ENCODE data around the gene TRNAU1AP. TPM values are rescaled to one million over a fixed set of nuclear protein-coding genes. Genes with fewer than 3 reads are reported as not detected.

Gene TRNAU1AP
- total and polyA plus RNA-seq, 2 of the 13 experiments (the other 11 are each of a cell fraction or from before 2014, with no cell fraction given), result 29.0 to 42.9 TPM

DNA sequence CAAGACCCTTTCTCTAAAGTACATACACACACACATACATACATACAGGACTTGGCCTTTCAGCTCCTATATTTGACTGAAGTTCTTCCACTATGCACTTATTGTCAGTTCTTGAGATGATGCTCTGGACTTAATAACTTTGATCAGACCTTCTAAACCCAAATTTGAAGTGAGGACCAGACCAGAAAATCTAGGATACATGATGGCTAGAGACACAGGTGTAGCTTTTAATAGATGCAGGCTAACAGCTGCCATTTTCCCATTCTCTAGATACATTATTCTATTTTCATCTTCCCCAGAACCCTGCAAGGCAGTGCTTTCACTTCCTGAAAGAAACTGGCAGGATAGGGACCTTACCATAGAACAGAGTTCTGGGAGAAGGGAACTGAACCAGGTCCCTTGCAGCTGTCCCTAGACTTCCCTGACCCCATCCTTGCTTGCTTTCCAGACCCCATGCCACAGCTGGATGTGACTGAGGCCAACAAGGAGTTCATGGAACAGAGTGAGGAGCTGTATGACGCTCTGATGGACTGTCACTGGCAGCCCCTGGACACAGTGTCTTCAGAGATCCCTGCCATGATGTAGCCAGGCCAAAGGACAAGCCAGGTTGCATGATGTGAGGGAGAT, 24.3 kb downstream of the TRNAU1AP start (continued):
- TF ChIP-seq, protein P1, sequence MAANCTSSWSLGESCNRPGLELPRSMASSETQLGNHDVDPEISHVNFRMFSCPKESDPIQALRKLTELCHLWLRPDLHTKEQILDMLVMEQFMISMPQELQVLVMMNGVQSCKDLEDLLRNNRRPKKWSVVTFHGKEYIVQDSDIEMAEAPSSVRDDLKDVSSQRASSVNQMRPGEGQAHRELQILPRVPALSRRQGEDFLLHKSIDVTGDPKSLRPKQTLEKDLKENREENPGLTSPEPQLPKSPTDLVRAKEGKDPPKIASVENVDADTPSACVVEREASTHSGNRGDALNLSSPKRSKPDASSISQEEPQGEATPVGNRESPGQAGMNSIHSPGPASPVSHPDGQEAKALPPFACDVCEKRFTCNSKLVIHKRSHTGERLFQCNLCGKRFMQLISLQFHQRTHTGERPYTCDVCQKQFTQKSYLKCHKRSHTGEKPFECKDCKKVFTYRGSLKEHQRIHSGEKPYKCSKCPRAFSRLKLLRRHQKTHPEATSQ (CRISPR knock-in tag; IDR thresholded peaks at IDR 0.05; ENCODE audit: borderline replicate concordance), result no peak
- TF ChIP-seq BCL6 (CRISPR knock-in tag; IDR thresholded peaks at IDR 0.05), result 0 out of 2 replicates have a peak, but pooled peaks have one; percentile 5
- no peak for TF ChIP-seq NCOA5 (CRISPR knock-in tag; IDR thresholded peaks at IDR 0.05)
- no peak for TF ChIP-seq REL (CRISPR knock-in tag; conservative IDR thresholded peaks at IDR 0.05)
- TF ChIP-seq ZNF839 (CRISPR knock-in tag; IDR thresholded peaks at IDR 0.05; ENCODE audit: borderline replicate concordance), result no peak
- TF ChIP-seq ZFY (CRISPR knock-in tag; IDR thresholded peaks at IDR 0.05), result no peak
- no peak for TF ChIP-seq ZNF34 (CRISPR knock-in tag; IDR thresholded peaks at IDR 0.05; ENCODE audit: borderline replicate concordance)
- TF ChIP-seq ZC3H4 (CRISPR knock-in tag; IDR thresholded peaks at IDR 0.05; ENCODE audit: borderline replicate concordance), result peak; percentile 89
- no peak for TF ChIP-seq ZSCAN12 (CRISPR knock-in tag; IDR thresholded peaks at IDR 0.05)
- TF ChIP-seq ZNF552 (CRISPR knock-in tag; IDR thresholded peaks at IDR 0.05; ENCODE audit: borderline replicate concordance), result no peak
- peak; percentile 13; the same call in 1 of the 2 replicates for TF ChIP-seq GATA4 (IDR thresholded peaks at IDR 0.05; ENCODE audit: borderline replicate concordance, low read depth)
- TF ChIP-seq, protein P2, sequence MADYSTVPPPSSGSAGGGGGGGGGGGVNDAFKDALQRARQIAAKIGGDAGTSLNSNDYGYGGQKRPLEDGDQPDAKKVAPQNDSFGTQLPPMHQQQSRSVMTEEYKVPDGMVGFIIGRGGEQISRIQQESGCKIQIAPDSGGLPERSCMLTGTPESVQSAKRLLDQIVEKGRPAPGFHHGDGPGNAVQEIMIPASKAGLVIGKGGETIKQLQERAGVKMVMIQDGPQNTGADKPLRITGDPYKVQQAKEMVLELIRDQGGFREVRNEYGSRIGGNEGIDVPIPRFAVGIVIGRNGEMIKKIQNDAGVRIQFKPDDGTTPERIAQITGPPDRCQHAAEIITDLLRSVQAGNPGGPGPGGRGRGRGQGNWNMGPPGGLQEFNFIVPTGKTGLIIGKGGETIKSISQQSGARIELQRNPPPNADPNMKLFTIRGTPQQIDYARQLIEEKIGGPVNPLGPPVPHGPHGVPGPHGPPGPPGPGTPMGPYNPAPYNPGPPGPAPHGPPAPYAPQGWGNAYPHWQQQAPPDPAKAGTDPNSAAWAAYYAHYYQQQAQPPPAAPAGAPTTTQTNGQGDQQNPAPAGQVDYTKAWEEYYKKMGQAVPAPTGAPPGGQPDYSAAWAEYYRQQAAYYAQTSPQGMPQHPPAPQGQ (CRISPR knock-in tag; IDR thresholded peaks at IDR 0.05; ENCODE audit: borderline replicate concordance), result 0 out of 2 replicates have a peak, but pooled peaks have one; percentile 70
